ENCODE data around the gene CCDC134. TPM values are rescaled to one million over a fixed set of nuclear protein-coding genes. Genes with fewer than 3 reads are reported as not detected.

CCDC134 gene
- total and polyA plus RNA-seq, 2 experiments from 2014 or later, result 4.1 to 7.2 TPM

DNA sequence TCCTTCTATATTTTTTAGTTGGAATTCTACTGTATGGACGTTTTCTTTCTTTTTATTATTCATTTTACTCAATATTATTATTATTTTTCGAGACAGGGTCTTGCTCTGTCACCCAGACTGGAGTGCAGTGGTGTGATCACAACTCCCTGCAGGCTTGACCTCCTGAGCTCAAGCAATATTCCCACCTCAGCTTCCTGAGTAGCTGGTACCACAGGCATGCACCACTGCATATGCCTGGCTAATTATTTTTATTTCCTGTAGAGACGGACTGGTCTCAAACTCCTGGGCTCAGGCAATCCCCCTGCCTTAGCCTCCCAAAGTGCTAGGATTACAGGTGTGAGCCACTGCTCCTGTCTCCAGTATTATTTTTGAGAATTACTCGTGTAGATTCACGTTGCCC lies 34.0 kb upstream of the CCDC134 start:
- Histone ChIP-seq H3K9me3 (ENCODE audit: low read depth) (no peaks in the 10 kb centered on the region), H2AFZ (no peak overlapping the region), H3K4me1 (ENCODE audit: insufficient read depth) (no peaks in the 10 kb centered on the region), H3K27me3 (no peaks in the 10 kb centered on the region), H3K79me2 (no peaks in the 10 kb centered on the region), H3K9me2 (replicated peaks; ENCODE audit: insufficient read depth) (no peaks in the 10 kb centered on the region), H3K27ac (no peak overlapping the region), H4K20me1 (ENCODE audit: insufficient read depth, poor library complexity, severe bottlenecking) (no peaks in the 10 kb centered on the region), H3K4me3 (no peak overlapping the region), H3K4me2 (no peak overlapping the region), H3K36me3 (replicated peaks; ENCODE audit: insufficient read depth, low read depth) (no peaks in the 10 kb centered on the region)
- WGBS (ENCODE audit: low lambda C conversion rate, missing lambda C conversion rate), result 68% methylated on average over 5 of the region's 5 CpGs
- DNase-seq (ENCODE audit: low spot score), result no peak
- TF ChIP-seq EZH2 (IDR thresholded peaks at IDR 0.05; ENCODE audit: borderline replicate concordance) (no peak), EZH2phosphoT487 (IDR thresholded peaks at IDR 0.05; ENCODE audit: low read depth, severe bottlenecking, unreplicated experiment) (no peak)
- TF ChIP-seq, protein P1, sequence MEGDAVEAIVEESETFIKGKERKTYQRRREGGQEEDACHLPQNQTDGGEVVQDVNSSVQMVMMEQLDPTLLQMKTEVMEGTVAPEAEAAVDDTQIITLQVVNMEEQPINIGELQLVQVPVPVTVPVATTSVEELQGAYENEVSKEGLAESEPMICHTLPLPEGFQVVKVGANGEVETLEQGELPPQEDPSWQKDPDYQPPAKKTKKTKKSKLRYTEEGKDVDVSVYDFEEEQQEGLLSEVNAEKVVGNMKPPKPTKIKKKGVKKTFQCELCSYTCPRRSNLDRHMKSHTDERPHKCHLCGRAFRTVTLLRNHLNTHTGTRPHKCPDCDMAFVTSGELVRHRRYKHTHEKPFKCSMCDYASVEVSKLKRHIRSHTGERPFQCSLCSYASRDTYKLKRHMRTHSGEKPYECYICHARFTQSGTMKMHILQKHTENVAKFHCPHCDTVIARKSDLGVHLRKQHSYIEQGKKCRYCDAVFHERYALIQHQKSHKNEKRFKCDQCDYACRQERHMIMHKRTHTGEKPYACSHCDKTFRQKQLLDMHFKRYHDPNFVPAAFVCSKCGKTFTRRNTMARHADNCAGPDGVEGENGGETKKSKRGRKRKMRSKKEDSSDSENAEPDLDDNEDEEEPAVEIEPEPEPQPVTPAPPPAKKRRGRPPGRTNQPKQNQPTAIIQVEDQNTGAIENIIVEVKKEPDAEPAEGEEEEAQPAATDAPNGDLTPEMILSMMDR (IDR thresholded peaks at IDR 0.05; ENCODE audit: poor library complexity), result no peak

- WGBS (ENCODE audit: low lambda C conversion rate, missing lambda C conversion rate), result 78% methylated on average over 2 of the region's 2 CpGs
- Histone ChIP-seq H3K27me3 (no peaks in the 10 kb centered on the region), H2AFZ (no peak overlapping the region), H3K27ac (no peak overlapping the region), H3K4me1 (ENCODE audit: insufficient read depth) (no peaks in the 10 kb centered on the region), H3K36me3 (replicated peaks; ENCODE audit: insufficient read depth, low read depth) (no peaks in the 10 kb centered on the region), H3K9me2 (replicated peaks; ENCODE audit: insufficient read depth) (no peaks in the 10 kb centered on the region), H3K79me2 (no peaks in the 10 kb centered on the region), H3K9me3 (ENCODE audit: low read depth) (no peaks in the 10 kb centered on the region), H3K4me3 (no peak overlapping the region), H3K4me2 (no peak overlapping the region), H4K20me1 (ENCODE audit: insufficient read depth, poor library complexity, severe bottlenecking) (no peaks in the 10 kb centered on the region)
- no peak for DNase-seq (ENCODE audit: low spot score)
- TF ChIP-seq EZH2phosphoT487 (IDR thresholded peaks at IDR 0.05; ENCODE audit: low read depth, severe bottlenecking, unreplicated experiment) (no peak), EZH2 (IDR thresholded peaks at IDR 0.05; ENCODE audit: borderline replicate concordance) (no peak)
- TF ChIP-seq, protein P1 (IDR thresholded peaks at IDR 0.05; ENCODE audit: poor library complexity), result no peak
Measured at GRCh38 chr22:41768430-41768829, 32.0 kb upstream of the CCDC134 start.

- 93% methylated on average over 5 of the region's 5 CpGs for WGBS (ENCODE audit: low lambda C conversion rate, missing lambda C conversion rate)
- DNase-seq (ENCODE audit: low spot score), result no peak
- H3K36me3 ChIP-seq (replicated peaks; ENCODE audit: insufficient read depth, low read depth), result no peaks in the 10 kb centered on the region
Measured at GRCh38 chr22:41770715-41771468, 29.6 kb upstream of the CCDC134 start.

More at GRCh38 chr22:41770715-41771468, 29.6 kb upstream of the CCDC134 start:
- Histone ChIP-seq H3K4me1 (ENCODE audit: insufficient read depth) (no peaks in the 10 kb centered on the region), H3K27me3 (no peaks in the 10 kb centered on the region), H3K9me3 (ENCODE audit: low read depth) (no peaks in the 10 kb centered on the region), H3K4me3 (no peak overlapping the region), H3K9me2 (replicated peaks; ENCODE audit: insufficient read depth) (no peaks in the 10 kb centered on the region), H3K27ac (no peak overlapping the region), H4K20me1 (ENCODE audit: insufficient read depth, poor library complexity, severe bottlenecking) (no peaks in the 10 kb centered on the region), H3K79me2 (no peaks in the 10 kb centered on the region), H2AFZ (no peak overlapping the region), H3K4me2 (no peak overlapping the region)
- TF ChIP-seq EZH2phosphoT487 (IDR thresholded peaks at IDR 0.05; ENCODE audit: low read depth, severe bottlenecking, unreplicated experiment), result no peak
- TF ChIP-seq, protein P1 (IDR thresholded peaks at IDR 0.05; ENCODE audit: poor library complexity), result no peak
- TF ChIP-seq EZH2 (IDR thresholded peaks at IDR 0.05; ENCODE audit: borderline replicate concordance), result no peak

Data from hepatocyte (in vitro differentiated cells).